ENCODE data around the gene MUC13. TPM values are rescaled to one million over a fixed set of nuclear protein-coding genes. Genes with fewer than 3 reads are reported as not detected.

Gene MUC13
- polyA plus RNA-seq, 12 donors = 0.13 to 77.6 (median 0.58) TPM; not detected in 9

- DNase-seq = no peak
Measured at GRCh38 chr3:124903896-124904834, 30.4 kb downstream of the MUC13 start.

- no peak for DNase-seq
Measured at GRCh38 chr3:124896824-124897526, 37.6 kb downstream of the MUC13 start.

GRCh38 chr3:124895756-124896155 is 38.8 kb downstream of the MUC13 start:
- no peak for DNase-seq

GRCh38 chr3:124893526-124893925 is 41.0 kb downstream of the MUC13 start:
- no peak for DNase-seq

- no peak for DNase-seq
Measured at GRCh38 chr3:124890573-124891190, 43.9 kb downstream of the MUC13 start.

GRCh38 chr3:124888482-124889441 is 45.8 kb downstream of the MUC13 start:
- no peak for DNase-seq

GRCh38 chr3:124887932-124888298 is 46.6 kb downstream of the MUC13 start:
- no peak for DNase-seq

GRCh38 chr3:124887177-124887931 is 47.2 kb downstream of the MUC13 start, which contains the start of gene ITGB5:
Gene ITGB5 (minus strand): TSS chr3:124887365. CDS start chr3:124887000, 365 bp downstream.
- DNase-seq = peak; percentile 53

- peak; percentile 13 for DNase-seq
Measured at GRCh38 chr3:124886168-124887056, 48.1 kb downstream of the MUC13 start.

- no peak for DNase-seq
Measured at GRCh38 chr3:124885466-124886167, 48.9 kb downstream of the MUC13 start.

GRCh38 chr3:124884474-124885101 is 50.0 kb downstream of the MUC13 start:
- no peak for DNase-seq

- DNase-seq = no peak
Measured at GRCh38 chr3:124883766-124884473, 50.6 kb downstream of the MUC13 start.

GRCh38 chr3:124882816-124883747 is 51.5 kb downstream of the MUC13 start:
- DNase-seq = no peak

GRCh38 chr3:124881976-124882697 is 52.4 kb downstream of the MUC13 start:
- no peak for DNase-seq

GRCh38 chr3:124879337-124879680 is 55.2 kb downstream of the MUC13 start:
- DNase-seq = no peak

Measured in muscle of arm (tissue), 12 donors.